Activated CD4-positive, alpha-beta T cell treated with anti-CD3 and anti-CD28 coated beads, Interleukin-2, amount 50 U/mL, for 4 hours (primary cell): Measurements from ENCODE around the gene HMGN4.

Experiments
- DNase-seq, 2 experiments: peaks; one replicate each; pipeline ENCODE4 v3.0.0-alpha.2; 2020

HMGN4 gene

DNA sequence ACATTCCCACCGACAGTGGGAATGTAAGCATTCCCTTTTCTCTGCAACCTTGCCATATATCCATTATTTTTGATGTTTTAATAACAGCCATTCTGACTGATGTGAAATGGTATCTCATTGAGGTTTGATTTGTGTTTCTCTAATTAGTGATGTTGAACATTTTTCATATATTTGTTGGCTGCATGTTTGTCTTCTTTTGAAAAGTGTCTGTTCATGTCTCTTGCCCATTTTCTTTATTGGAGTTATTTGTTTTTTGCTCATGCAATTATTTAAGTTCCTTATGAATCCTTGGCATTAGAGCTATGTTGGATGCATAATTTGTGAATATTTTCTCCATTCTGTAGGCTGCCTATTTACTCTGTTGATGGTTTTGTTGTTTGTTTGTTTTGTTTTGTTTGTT lies 40.6 kb downstream of the HMGN4 start:
- DNase-seq = no peak

DNA sequence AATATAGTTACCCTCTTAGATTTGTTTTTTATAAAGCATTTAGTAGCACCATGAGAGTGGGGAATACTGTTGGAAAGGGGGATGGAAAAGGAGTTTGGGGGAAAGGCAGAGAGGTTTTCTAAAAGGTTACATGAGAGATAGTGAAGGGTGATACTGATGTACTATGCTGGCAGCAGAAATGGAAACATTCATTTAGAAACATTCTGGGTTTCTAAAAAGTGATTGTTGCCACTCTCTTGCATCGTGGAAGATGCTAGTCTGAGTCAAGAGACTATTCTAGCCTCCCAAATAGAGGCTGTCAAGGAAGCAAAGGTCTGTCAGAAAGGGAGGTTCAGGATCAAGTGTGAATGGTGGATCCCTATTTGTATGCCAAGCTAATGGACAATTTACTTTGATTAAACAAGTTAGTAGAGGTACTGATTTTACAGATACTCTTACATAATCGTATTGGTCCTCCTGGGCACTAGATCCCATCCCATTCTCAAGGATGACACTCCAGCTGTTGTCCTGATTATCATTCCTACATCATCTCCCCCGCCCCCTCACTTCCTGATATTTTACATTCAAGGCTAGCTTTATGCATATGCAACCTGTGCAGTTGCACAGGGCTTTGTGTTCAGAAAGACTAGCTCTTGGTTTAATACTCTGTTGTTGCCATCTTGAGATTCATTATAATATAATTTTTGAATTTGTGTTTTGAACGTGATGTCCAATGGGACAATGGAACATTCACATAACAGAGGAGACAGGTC lies 43.2 kb downstream of the HMGN4 start:
- DNase-seq = no peak

DNA sequence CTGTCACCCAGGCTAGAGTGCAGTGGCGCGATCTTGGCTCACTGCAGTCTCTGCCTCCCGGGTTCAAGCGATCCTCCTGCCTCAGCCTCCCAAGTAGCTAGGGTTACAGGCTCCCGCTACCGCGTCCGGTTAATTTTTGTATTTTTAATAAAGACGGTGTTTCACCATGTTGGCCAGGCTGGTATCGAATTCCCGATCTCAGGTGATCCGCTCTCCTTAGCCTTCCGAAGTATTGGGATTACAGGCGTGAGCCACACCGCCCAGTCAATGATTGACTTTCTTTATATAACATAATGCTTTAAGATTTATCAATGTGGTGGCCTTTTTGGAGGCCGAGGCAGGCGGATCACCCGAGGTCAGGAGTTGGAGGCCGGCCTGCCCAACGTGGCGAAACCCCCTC lies 50.8 kb downstream of the HMGN4 start:
- no peak for DNase-seq

DNA sequence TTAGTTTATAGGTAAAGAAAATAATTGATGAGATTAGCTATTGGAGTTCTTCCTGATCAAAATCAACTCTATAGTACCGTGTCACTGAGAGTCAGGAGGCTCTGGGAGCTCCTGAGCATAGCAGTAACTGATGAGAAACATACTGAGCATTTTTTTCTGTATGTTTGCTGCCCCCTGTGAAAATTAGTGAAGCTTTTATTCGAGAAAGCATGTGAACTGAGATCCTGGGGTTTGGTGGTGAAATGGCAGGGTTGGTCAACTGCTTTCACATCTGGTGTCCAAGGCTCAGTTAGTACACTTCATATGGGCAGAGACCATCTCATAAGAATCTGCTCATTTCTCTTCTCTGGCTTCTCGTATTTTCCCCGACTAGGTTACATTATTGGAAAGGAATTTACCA lies 54.5 kb downstream of the HMGN4 start:
- no peak for DNase-seq

DNA sequence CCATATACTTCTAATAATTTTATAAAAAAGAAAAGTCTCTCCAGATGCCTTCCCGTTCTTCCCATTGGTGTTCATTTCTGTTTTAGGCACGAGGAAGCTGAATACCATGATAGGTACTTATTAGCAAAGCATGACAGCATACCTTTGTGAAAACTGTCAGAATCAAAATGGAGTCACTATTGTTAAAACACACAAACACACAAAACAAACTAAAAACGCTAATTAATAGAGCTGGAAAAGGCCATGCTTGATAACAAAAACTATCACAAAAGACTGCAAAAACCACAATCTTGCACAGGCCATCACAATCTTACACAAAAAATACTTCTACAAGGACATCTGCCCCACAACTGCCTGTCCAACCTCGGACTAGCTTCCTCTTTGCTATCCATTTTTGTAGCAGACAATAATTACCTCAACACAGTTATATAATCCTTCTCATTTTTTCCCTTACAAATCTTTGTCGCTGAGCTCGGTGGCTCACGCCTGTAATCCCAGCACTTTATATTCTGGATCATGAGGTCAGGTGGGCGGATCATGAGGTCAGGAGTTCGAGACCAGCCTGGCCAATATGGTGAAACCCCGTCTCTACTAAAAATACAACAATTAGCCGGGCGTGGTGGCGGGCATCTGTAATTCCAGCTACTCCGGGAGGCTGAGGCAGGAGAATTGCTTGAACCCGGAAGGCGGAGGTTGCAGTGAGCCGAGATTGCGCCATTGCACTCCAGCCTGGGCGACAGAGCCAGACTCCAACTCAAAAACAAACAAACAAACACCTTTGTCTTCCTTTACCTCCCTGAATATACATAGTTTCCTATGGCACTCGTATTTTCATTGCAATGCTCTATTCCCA lies 55.3 kb downstream of the HMGN4 start:
- no peak for DNase-seq

DNA sequence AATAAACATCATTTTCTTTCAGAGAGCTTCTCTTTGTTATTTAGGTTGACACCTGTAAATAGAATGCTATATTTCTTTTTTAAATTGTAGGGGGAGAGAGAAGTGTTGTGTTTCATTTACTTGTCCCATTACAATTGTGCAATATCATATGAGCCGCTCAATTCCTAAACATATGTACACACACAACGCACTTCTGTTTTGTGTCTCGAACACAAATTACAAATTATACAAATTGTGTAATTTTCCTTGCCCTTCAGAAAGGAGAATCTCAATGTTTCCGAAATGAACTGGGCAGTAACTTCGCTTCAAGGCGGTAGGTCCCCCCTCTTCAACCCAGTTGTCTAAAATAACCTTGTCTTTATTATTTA lies 55.9 kb downstream of the HMGN4 start:
- no peak for DNase-seq

DNA sequence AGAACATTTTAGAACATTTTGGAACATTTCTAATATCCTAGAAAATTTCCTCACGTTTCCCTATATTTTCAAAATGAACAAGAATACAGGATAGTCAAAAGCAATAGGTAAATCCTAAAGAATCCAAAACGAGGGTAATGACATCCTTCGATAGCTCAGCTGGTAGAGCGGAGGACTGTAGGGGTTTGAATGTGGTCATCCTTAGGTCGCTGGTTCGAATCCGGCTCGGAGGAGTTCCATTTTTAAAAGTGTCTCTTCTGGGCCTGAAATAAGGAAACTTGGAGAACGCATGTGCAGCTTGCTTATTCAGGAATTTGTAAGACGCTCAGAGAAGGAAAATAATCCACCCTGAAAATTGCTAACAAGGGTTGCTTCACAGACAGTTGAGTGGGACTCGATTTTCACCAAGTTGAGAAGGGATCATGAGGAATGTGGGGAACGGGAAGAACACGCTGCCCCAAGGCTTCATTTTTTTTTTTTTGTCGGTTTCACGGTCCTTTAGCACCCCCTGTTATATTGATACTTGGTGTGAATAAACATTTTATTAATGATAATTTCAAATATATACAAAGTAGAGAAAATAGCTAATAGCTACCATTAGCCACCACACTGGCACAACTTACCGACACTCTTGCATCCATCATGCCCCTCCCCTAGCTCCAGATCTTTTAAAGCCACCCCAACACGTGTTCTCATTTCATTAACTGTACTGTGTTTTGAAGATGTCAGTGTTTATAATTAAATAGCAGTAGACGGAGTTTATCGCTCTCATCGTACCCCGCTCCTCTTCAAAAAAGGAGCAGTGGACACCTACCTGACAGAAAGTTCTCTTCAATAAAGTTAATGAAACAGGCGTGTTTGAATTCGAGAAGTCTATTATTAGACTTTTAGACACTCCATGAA lies 56.8 kb downstream of the HMGN4 start:
- DNase-seq = no peak

DNA sequence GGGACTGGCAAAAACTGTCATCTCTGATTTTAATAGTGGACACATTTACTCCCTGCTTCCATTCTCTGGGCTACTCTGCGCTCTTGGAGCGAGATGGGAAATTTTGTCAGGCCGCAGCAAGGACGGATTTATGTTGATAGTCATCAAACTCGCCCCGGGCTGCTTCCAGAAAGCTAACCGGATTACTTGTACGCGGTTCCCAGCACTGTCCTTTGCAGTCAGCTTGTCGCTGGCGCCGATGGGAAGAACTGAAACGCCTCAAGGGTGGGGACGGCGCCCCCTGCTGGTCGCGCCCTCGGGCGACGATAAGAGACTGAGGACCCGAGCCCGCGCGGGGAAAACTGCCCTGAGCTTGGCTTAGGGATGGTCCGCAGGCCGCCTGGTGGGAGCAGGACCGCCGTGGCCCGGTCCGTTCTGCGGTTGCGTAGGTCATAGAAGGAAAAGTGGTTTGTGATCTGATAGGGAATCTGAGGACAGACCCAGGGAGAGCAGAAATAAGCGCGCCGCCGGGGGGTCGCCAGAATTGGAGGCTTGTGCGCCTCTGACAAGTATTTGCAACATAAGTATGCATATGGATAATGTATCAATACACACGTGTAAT lies 57.6 kb downstream of the HMGN4 start:
- peak; percentile 83 to 85 for DNase-seq
